GM21447 (cell line): ENCODE measurements around the gene PI4K2B.
A peak's percentile ranks its signal among the peaks of the same experiment; 100 is the strongest.
"Not testable (repeated sequence)": the region's sequence is repeated elsewhere in the genome, so short reads cannot be mapped to it uniquely, and the experiment has no call there.

ENCODE experiments used
- ATAC-seq: cut with Tn5 transposase; IDR thresholded peaks from one replicate; pipeline ENCODE4 v1.9.1; 2021; ENCODE audit not compliant: unreplicated experiment

The PI4K2B gene

DNA sequence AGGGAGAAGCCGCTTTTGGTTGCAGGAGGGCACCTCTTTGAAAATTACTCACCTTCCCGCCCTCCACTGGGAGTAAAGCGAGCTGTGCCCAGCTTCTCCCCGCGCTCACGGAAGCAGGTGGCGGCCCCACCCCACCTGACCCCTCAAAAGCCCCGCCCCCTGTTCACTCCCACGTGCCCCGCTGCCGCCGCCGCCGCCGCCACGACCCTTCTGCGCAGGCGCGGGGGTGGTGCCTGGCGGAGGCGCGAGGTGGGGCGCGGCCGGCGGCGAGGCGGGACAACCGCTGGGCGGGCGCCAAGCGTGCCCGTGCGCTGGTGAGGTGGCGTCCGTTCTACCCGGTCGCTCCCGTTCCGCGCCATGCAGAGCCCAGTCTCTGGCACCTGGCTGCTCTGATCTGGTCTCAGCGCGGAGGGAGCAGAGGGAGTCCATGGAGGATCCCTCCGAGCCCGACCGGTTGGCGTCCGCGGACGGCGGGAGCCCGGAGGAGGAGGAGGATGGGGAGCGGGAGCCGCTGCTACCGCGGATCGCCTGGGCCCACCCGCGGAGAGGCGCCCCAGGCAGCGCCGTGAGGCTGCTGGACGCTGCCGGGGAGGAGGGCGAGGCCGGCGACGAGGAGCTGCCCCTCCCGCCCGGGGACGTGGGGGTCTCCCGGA is at the start of gene PI4K2B:
Gene PI4K2B, plus strand, starts transcription at position 297 of the 653 bp plus-strand sequence. Its CDS starts 131 bp downstream, at position 428.
- peak; percentile 58 for ATAC-seq

DNA sequence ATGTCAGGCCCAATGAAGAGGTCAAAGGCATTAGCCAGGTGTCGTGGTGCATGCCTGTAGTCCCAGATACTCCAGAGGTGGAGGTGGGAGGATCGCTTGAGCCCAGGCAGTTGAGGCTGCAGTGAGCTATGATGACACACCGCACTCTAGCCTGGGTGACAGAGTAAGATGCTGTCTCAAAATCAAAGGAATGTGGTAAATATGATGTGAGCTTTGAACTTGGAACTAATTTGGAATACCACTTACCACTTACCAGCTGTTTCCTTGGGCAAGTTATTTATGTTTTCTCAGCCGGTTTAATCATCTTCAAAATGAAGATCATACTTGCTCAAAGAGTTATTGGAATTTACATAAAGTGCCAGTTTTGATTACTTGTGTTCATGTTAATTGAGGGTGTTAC is 49.8 kb upstream of the PI4K2B start:
- no peak for ATAC-seq

DNA sequence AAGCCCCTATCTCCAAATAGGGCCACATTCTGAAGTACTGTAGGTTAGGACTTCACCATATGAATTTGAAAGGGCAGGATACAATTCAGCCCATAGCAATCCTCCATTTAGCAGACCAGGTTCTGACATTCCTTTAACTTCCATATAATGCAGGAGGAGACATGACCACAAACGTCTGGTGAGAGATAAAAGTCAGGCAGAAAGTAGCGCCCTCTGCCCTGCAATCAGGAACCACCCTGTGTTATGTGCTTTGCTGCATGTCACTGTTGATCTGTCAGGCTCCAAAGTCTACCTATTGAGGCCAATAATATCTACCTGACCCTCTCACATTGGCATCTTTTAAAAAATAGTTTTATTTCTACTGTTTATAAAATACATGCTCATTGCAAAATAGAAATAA is 43.4 kb upstream of the PI4K2B start:
- ATAC-seq = no peak

DNA sequence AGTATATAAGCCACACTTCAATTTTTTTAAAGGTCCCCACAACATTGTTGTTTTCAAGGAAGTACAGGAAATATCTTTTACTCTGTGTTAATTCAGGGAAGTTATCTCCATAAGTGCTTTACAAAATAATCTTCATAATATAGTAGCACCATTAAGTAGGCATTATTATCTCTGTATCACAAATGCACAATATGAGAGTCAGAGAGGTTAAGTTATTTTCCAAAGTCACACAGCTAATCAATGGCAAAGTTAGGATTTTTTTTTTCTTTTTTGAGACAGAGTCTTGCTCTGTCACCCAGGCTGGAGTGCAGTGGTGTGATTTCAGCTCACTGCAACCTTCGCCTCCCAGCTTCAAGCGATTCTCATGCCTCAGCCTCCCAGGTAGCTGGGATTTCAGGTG is 35.1 kb upstream of the PI4K2B start:
- ATAC-seq = no peak

DNA sequence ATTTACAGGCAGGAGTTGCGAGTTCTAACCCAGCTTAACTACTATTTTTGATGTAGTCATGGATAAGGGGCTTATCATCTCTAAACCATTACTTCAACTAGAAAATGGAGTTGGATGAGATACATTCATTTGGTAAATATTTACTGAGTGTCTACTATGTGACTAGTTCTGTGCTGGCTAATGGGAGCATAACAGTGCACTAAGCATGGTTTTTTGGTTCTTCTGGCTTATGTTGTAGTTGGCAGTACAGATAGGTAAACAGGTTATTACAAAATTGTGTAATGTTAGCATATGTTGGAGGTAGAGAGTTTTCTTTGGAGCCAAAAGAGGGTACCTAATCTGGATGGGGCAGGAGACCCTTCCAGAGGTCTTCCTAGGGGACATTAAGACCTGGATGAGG is 25.8 kb upstream of the PI4K2B start:
- no peak for ATAC-seq

DNA sequence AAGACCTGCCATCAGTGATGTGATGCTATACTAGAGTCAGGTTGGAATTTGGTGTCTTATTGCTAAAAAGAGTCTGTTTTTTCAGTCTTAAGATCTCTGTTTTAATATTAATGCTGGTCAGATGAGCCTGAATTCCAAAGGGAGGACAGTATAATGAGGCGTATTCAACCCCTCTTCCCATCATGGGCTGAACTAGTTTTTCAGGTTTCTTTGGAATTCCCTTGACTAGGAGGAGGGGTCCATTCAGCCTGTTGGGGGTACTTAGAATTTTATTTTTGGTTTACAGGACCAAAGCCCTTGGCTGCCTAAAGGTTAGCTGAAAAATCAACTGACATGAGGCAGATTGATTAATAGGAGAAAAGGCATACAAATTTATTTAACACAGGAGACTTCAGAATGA is 24.1 kb upstream of the PI4K2B start:
- no peak for ATAC-seq

DNA sequence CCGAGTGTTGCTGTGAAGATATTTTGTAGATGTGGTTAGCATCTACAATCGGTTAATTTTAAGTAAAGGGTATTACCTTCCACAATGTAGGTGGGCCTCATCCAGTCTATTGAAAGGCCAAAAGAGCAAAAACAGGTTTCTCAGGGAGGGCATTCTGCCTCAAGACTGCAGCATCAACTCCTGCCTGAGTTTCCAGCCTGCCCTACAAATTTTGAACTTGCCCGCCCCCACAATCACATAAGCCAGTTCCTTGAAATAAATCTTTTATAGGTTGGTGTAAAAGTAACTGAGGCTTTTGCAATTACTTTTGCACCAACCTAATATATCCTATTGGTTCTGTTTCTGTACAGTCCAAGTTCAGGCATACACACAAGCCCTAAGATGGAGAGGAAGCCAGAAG is 22.1 kb upstream of the PI4K2B start:
- ATAC-seq = no peak

DNA sequence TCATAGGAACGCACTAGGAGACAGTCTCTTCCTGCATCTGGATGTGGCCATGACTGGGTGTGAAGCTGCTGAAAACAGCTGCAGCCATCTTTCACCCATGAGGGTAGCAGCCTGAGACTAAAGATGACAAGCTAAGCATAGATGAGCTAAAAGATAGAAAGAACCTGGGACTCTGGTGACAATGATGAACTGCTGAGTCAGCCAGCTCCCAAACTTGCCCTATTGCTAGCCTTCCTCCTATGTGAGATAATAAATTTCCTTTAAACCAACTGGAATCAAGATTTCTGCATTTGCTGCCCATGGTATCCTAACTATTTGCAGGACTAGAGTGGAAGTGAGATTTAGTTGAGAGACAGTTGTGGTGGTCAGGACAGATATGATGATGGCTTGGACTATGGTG is 21.0 kb upstream of the PI4K2B start:
- no peak for ATAC-seq

DNA sequence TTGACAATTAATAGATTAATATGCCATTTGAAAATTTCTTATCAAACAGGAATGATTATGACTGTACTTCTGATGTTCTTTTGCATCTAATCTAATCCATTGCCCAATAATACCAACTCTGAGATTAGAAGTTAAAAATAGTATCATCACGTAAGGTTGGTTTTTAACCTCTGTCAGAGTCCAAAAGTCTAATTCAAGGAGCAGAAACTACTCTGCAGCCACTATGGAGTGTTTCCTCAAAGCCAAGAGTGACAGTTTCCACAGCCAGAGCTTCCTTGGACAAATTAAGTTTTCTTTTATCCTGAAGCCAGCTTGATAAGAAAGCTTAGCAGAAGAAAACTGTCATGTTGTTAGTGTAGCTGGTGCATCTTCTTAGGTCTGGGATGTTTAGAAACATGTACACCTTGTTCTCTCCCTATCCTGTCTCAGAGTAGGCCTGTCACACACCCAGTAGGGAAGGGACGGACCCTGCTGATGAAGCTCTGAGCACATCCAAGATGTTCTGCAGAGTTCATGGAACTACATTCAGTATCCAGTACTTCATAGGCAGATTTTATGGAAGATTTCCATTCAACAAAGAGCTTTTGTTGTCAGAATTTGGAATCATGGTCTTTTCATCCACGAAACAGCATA is 20.4 kb upstream of the PI4K2B start:
- no peak for ATAC-seq

DNA sequence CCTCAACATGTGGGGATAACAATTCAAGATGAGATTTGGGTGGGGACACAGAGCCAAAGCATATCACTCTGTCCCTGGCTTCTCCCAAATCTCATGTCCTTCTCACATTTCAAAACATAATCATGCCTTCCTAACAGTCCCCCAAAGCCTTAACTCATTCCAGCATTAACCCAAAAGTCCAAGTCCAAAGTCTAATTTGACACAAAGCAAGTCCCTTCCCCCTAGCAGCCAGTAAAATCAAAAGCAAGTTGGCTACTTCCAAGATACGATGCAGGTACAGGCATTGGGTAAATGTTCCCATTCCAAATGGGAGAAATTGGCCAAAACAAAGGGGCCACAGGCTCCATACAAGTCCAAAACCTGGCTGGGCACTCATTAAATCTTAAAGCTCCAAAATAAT is 19.1 kb upstream of the PI4K2B start:
- not testable (repeated sequence) for ATAC-seq

DNA sequence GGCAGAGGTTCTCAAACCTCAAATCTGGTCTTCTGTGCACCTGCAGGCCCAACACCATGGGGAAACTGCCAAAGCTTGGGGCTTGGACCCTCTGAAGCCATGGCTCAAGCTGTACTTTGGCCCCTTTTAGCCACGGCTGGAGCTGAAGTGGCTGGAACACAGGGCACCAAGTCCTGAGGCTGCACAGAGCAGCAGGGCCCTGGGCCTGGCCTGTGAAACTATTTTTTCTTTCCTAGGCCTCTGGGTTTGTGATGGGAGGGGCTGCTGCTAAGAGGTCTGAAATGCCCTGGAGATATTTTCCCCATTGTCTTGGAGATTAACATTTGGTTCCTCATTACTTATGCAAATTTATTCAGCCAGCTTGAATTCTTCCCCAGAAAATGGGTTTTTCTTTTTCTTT is 18.3 kb upstream of the PI4K2B start:
- ATAC-seq = no peak

DNA sequence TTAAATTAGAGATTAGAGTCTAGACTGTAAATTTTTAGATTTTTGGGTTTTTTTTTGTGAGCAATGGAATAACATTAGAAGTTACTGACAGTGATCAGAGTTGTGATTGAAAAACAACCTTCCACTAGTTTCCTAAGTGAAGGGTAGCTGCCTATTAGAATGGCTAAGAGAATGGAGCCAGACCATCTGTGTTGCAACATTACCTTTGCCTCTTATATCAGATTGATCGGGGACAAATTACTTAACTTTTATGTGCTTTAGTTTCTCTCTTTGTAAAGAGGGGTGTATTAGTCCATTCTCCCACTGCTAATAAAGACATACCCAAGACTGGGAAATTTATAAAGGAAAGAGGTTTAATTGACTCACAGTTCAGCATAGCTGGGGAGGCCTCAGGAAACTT is 12.5 kb upstream of the PI4K2B start:
- no peak for ATAC-seq

DNA sequence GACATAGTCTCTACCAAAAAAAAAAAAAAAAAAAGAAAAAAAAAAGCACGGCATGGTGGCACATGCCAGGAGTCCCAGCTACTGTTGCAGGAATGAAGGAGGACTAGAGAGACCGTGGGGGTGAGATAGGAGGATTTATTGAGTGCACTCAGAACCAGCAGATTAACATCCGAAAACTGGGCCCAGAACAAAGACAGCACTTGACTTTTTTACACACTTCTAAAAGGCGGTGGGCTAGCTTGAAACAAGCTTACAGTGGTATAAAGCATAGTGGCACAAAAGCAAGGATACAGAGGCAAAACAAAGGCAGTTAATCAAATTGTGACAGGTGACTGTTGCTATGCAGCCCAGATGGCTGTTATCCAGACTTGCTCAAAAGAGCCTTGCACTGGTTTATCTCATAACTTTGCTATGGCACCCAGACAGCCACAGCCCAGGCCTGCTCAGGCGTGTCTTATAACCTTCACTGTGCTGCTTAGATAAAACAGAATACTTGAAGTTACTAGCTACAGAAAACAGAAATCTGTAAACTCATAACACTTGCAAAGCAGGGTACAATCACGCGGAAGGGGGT is 9.9 kb upstream of the PI4K2B start:
- no peak for ATAC-seq

DNA sequence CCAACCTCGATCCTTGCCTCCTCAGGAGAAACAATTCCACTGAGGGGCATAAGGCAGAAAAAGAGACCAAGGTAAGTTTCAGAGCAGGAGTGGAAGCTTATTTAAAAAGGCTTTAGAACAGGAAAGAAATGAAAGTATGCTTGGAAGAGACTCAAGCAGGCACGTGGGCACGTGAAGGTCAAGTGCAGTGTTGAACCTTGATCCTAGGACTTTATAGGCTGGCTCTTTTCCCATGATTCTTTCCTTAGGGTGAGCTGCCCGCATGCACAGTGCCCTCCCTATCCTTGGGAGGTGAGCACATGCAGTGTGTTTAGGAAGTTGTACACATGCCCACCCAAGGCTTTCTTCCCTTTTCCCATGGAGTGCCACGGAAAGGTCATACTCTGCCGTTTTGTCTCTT is 4.0 kb upstream of the PI4K2B start:
- no peak for ATAC-seq

DNA sequence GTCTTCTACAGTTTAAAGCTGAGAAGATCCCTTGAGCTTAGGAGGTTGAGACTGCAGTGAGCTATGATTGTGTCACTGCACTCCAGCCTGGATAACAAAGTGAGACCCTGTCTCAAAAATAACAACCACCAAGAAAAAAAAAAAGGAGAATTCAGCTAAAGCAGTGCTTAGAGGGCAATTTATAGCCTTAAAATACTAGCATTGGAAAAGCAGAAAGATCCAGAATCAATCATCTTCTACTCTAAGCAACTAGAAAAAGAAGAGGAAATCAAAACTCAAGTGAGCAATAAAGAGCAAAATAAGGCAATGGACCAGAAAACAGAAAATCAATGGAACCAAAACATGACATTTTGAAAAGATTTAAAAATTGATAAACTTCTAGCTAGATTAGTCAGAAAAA is 639 bp upstream of the PI4K2B start:
- ATAC-seq = no peak

DNA sequence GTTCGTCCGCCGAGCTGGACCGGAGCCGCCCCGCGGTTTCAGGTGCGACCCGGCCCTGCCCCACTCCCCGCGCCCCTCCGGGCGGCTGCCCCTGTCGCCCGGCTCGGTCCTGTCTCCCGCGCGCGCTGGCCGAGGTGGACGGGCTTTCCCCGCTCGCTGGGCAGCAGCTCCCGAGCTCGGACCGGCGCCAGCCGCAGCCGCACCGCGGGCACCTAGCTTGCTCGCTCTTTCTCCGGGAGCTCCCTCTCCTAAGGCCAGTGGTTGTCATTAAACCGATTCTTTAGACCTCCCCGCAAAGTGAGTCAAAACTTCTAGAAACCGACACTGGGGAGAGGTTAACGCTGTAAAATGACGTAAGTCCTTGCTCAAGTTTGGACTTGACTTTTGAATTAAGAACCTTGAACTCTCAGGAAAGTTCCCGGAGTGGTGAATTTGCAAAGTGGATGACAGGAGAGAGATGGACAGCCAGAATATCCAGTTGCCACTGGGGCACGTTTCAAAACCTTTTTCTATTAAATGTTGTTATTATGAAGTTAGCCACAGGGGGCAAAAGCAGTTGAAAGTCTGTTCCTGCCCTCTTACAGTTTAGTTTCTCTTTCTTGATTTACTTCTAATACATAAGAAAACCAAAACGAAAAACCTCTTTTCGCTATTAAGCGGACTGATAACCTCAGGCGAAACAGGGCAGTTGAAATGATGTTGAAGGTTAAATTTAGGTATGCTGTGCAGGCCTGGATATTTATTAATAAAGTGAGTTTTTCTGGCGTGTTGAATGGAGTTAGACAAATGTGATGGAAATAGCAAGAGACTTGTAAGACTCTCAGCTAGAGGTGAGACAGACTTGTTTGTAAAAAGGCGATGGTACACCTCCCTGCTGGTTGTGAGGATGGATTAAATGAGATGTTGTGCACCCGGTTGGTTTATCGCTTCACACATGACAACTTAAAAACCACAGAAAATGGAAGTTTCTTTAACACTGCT is 847 bp downstream of the PI4K2B start:
- peak; percentile 68 for ATAC-seq

DNA sequence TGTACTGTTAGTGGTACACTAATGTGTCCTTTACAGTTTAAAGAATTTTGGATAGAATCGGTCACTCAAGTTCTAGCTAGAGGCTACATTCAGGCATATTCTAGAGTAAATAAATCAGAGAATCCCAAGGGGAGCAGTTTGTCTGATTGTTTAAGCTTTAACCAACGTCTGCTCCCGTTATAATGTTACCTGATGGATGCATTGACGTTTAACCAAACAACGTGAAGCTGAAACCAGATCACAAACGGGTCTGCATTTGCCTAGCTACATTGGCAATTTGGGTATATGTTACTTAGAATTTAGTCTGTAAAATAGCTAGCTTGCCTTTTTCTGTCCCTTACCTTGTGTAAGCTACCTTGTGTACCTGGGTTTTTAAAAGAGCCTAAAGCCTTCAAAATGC is 1.6 kb downstream of the PI4K2B start:
- no peak for ATAC-seq

DNA sequence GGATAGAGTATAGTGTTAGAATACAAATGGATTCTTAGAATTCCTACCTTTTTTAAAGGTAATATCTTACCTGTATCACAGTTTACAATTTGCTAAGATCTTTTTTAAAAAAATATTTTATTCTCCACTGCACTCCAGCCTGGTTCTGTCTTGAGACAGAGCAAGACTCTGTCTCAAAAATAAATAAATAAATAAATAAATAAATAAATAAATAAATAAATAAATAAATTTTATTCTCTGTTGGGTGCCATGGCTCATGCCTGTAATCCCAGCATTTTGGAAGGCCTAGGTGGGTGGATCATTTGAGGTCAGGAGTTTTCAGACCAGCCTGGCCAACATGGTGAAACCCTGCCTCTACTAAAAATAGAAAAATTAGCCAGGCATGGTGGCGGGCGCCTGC is 2.2 kb downstream of the PI4K2B start:
- ATAC-seq = not testable (repeated sequence)

DNA sequence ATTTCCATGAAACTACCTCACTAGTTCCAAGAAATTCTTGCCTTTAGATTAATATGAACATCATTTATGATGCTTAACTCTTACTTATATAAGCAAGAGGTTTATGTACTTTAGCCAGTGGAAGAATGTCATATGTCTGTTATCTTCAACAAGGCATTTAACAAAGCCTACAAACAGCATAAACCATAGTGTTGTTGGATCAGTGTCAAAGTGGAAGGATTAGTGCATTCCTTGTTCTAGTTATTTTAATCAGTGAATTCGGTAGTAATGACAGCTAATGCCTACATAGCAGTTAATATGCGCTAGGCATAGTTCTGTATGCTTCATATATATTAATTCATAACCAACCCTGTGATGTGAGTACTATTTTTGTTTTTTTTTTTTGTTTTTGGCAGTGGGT is 3.1 kb downstream of the PI4K2B start:
- ATAC-seq = no peak

DNA sequence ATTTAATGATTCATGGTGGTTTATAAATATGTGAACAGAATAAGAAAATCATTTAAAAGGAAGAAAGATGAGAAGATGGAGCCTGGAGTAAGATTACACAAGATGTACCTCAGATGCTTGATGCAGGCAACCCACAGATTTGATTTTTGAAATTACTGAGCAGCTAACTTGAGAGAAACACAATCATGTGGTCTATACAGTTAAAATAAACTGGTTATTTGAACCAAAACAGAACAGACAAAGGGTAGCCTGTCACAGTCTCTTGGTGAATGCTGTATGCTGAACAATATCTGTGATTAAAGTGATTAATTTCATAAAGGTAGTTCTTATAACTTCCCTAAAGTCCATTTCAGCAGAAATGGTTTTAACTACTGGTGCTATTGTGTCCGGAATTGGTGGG is 4.2 kb downstream of the PI4K2B start:
- no peak for ATAC-seq

DNA sequence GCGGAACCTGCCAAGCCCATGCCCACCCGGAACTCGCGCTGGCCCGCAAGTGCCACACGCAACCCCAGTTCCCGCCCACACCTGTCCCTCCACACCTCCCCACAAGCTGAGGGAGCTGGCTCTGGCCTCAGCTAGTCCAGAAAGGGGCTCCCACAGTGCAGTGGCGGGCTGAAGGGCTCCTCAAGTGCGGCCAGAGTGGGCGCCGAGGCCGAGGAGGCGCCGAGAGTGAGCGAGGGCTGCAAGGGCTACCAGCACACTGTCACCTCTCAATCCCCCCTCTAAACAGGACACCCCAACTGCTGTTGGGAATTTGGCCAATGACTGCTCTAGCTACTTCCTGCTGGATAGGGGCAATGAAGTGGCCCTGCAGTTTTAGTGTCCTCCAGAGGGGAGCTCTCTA is 5.7 kb downstream of the PI4K2B start:
- not testable (repeated sequence) for ATAC-seq
